Natural killer cell (primary cell): ENCODE data around the gene NOLC1. TPM values are rescaled to one million over a fixed set of nuclear protein-coding genes. Genes with fewer than 3 reads are reported as not detected.

ENCODE experiments used
- ATAC-seq, 3 donors: fragments of 150-1000 bp in 2 of 3; fragments of 200-7000 bp in 1 of 3; cut with Tn5 transposase; 1 replicate in 1 of 3; 2 replicates in 2 of 3; pipeline ENCODE4 v1.10.0; 2021; ENCODE audit warnings: mild to moderate bottlenecking in 2 of 3, moderate library complexity in 2 of 3
- DNase-seq, 2 donors: peaks; one replicate each; pipeline versions ENCODE4 v3.0.0 to v3.0.0-alpha.2; 2013 to 2021; ENCODE audit warnings: mixed read lengths in 1 of 2
- H3K27ac ChIP-seq: one replicate; pipeline ENCODE4 v1.5.1; 2013; ENCODE audit warnings: mild to moderate bottlenecking, low read length
- H3K27me3 ChIP-seq: one replicate; pipeline ENCODE4 v1.6.1; 2013; ENCODE audit warnings: low read length; ENCODE audit not compliant: control insufficient read depth, insufficient read depth
- H3K36me3 ChIP-seq: one replicate; pipeline ENCODE4 v1.6.1; 2013; ENCODE audit warnings: low read length; ENCODE audit not compliant: control insufficient read depth, insufficient read depth
- H3K4me1 ChIP-seq: one replicate; pipeline ENCODE4 v1.6.1; 2013; ENCODE audit warnings: low read length; ENCODE audit not compliant: control insufficient read depth, insufficient read depth
- H3K4me3 ChIP-seq: one replicate; pipeline ENCODE4 v1.5.1; 2013; ENCODE audit warnings: low read length
- H3K9me3 ChIP-seq: one replicate; pipeline ENCODE4 v1.6.1; 2013; ENCODE audit warnings: low read length; ENCODE audit not compliant: control insufficient read depth, insufficient read depth
- H3K27ac Mint-ChIP-seq, 2 donors: one replicate each; pipeline ENCODE4 v1.8.0; 2022; ENCODE audit warnings: mild to moderate bottlenecking in 2 of 2, mixed read lengths in 2 of 2, moderate library complexity in 1 of 2
- H3K27me3 Mint-ChIP-seq, 2 donors: one replicate each; pipeline ENCODE4 v1.8.0; 2022; ENCODE audit warnings: low read depth in 2 of 2, mixed read lengths in 2 of 2
- H3K36me3 Mint-ChIP-seq: one replicate; pipeline ENCODE4 v1.8.0; 2022; ENCODE audit warnings: mixed read lengths
- H3K4me1 Mint-ChIP-seq, 2 donors: one replicate each; pipeline ENCODE4 v1.8.0; 2022; ENCODE audit warnings: mixed read lengths in 2 of 2
- H3K4me3 Mint-ChIP-seq: one replicate; pipeline ENCODE4 v1.8.0; 2022; ENCODE audit warnings: mild to moderate bottlenecking, moderate library complexity, mixed read lengths
- H3K9me3 Mint-ChIP-seq, 2 donors: one replicate each; pipeline ENCODE4 v1.8.0; 2022; ENCODE audit warnings: mixed read lengths in 2 of 2
- CTCF ChIP-seq: fragments of 200-600 bp; IDR thresholded peaks from one replicate; pipeline ENCODE4 v1.8.0; 2022; ENCODE audit warnings: antibody characterized with exemption
- WGBS: methylation state at CpG from one replicate; pipeline ENCODE4 v1.1.7; 2013; ENCODE audit warnings: missing lambda C conversion rate; ENCODE audit not compliant: insufficient coverage; 5-methylcytosine and 5-hydroxymethylcytosine counted together
- intact Hi-C: fragments of 100-400 bp; cut with micrococcal nuclease; formaldehyde crosslinking; loops from one replicate; pipeline ENCODE4 v1.14.2; 2022
- total RNA-seq, 4 donors: library from RNA; stranded (reverse); fragments of 120-200 nt in 1 of 4; gene quantifications; one replicate each; pipeline versions ENCODE4 v1.2.3 to v1.2.4, GENCODE V29; 2013 to 2022

The NOLC1 gene
- total RNA-seq, 3 donors from 2014 or later (not counting 1 experiment from before 2014, with no cell fraction given), result 42.6 to 47.5 (median 43.4) TPM

- intact Hi-C loops, result no loop called here
- no peaks in the 10 kb centered on the region for H3K36me3 ChIP-seq
- no peaks in the 10 kb centered on the region for H3K9me3 ChIP-seq
- H3K27me3 ChIP-seq, result no peaks in the 10 kb centered on the region
- peaks cover 2 to 5% of the 10 kb centered on the region in 2 donors for H3K27me3 Mint-ChIP-seq
- H3K4me3 Mint-ChIP-seq, result no peak overlapping the region
- H3K27ac Mint-ChIP-seq, result no peak overlapping the region
- WGBS, result 68% methylated on average over 2 of the region's 2 CpGs
- H3K4me1 Mint-ChIP-seq, result no peaks in the 10 kb centered on the region
- H3K4me3 ChIP-seq, result no peak overlapping the region
- no peaks in the 10 kb centered on the region for H3K36me3 Mint-ChIP-seq
- no peak for DNase-seq
- ATAC-seq, result no peak
- no peak overlapping the region for H3K27ac ChIP-seq
- no peak for TF ChIP-seq CTCF
- no peaks in the 10 kb centered on the region for H3K9me3 Mint-ChIP-seq
- H3K4me1 ChIP-seq, result no peaks in the 10 kb centered on the region
These were observed 44.7 kb downstream of the NOLC1 start for GRCh38 chr10:102196893-102197292.

GRCh38 chr10:102198027-102198426 lies 45.8 kb downstream of the NOLC1 start:
- Mint-ChIP-seq H3K4me3 (no peak overlapping the region), H3K9me3 (no peaks in the 10 kb centered on the region), H3K4me1 (no peaks in the 10 kb centered on the region), H3K27me3 (peaks cover 2 to 9% of the 10 kb centered on the region in 2 donors), H3K27ac (no peak overlapping the region), H3K36me3 (no peaks in the 10 kb centered on the region)
- TF ChIP-seq CTCF, result no peak
- Histone ChIP-seq H3K4me3 (no peak overlapping the region), H3K27me3 (no peaks in the 10 kb centered on the region), H3K4me1 (no peaks in the 10 kb centered on the region), H3K27ac (no peak overlapping the region), H3K36me3 (no peaks in the 10 kb centered on the region), H3K9me3 (no peaks in the 10 kb centered on the region)
- ATAC-seq, result no peak
- 100% methylated on average over 1 of the region's 2 CpGs for WGBS
- intact Hi-C loops, result no loop called here
- DNase-seq, result no peak

- H3K4me1 Mint-ChIP-seq, result no peaks in the 10 kb centered on the region
- ATAC-seq (no peak), DNase-seq (no peak)
- H3K27me3 Mint-ChIP-seq, result peaks cover 2 to 9% of the 10 kb centered on the region in 2 donors
- Histone ChIP-seq H3K9me3 (peaks cover 3% of the 10 kb centered on the region), H3K4me3 (no peak overlapping the region), H3K36me3 (no peaks in the 10 kb centered on the region), H3K27ac (no peak overlapping the region), H3K4me1 (no peaks in the 10 kb centered on the region), H3K27me3 (no peaks in the 10 kb centered on the region)
- no peaks in the 10 kb centered on the region for H3K9me3 Mint-ChIP-seq
- TF ChIP-seq CTCF, result no peak
- H3K4me3 Mint-ChIP-seq, result no peak overlapping the region
- H3K27ac Mint-ChIP-seq, result no peak overlapping the region
- intact Hi-C loops, result no loop called here
- H3K36me3 Mint-ChIP-seq, result no peaks in the 10 kb centered on the region
- WGBS, result 90% methylated on average over 34 of the region's 34 CpGs
These were observed 48.8 kb downstream of the NOLC1 start for GRCh38 chr10:102200751-102201640.
